ENCODE data around the gene IGF2BP2. TPM values are rescaled to one million over a fixed set of nuclear protein-coding genes. Genes with fewer than 3 reads are reported as not detected.

The IGF2BP2 gene
- total and polyA plus RNA-seq, 2 of the 13 experiments (the other 11 are each of a cell fraction or from before 2014, with no cell fraction given), result 6.5 to 46.0 TPM

- TF ChIP-seq FOXP4 (CRISPR knock-in tag; IDR thresholded peaks at IDR 0.05) (peak; percentile 81), ZNF792 (CRISPR knock-in tag; IDR thresholded peaks at IDR 0.05) (0 out of 2 replicates have a peak, but pooled peaks have one; percentile 39), MBNL3 (CRISPR knock-in tag; conservative IDR thresholded peaks at IDR 0.05) (no peak), NFIC (IDR thresholded peaks at IDR 0.05; ENCODE audit: low read length) (peak; percentile 76)
Measured at GRCh38 chr3:185796431-185797107, 28.3 kb downstream of the IGF2BP2 start (continued).

- Histone ChIP-seq H3K27me3 (ENCODE audit: control insufficient read depth in 1 of 2, insufficient read depth in 2 of 2, low read length in 2 of 2) (no peaks in the 10 kb centered on the region), H3K4me2 (ENCODE audit: low read depth, low read length) (no peak overlapping the region), H3K36me3 (replicated peaks in 1 of 2; ENCODE audit: control insufficient read depth in 1 of 2, insufficient read depth in 2 of 2, low read length in 2 of 2) (peaks cover 0 to 2% of the 10 kb centered on the region in 2 experiments; a peak in 1 of 5 replicates), H2AFZ (ENCODE audit: low read length) (no peak overlapping the region), H3K4me3 (replicated peaks in 1 of 3; ENCODE audit: insufficient read depth in 1 of 3, low read depth in 2 of 3, low read length in 3 of 3) (no peak overlapping the region), H3K27ac (ENCODE audit: extremely low read length, insufficient read depth, low read length) (no peak overlapping the region), H3K79me2 (ENCODE audit: insufficient read depth, low read length) (peaks cover 94% of the 10 kb centered on the region), H3K9me3 (ENCODE audit: low read length) (no peaks in the 10 kb centered on the region), H3K4me1 (ENCODE audit: insufficient read depth, low read length) (peaks cover 92% of the 10 kb centered on the region), H4K20me1 (ENCODE audit: insufficient read depth, low read length) (peaks cover 99% of the 10 kb centered on the region), H3K9ac (ENCODE audit: insufficient read depth, low read depth, low read length) (no peak overlapping the region)
- BruUV-seq (replicated peaks), result no TSS peak
- DNase-seq (ENCODE audit: low spot score) (no peak), FAIRE-seq (no peak), ATAC-seq (no peak)
- intact Hi-C loops (cut with micrococcal nuclease; ENCODE audit: unreplicated experiment), result no loop called here
- WGBS (ENCODE audit: low lambda C conversion rate), result 99% methylated on average over 4 of the region's 4 CpGs
- TF ChIP-seq REL (CRISPR knock-in tag; conservative IDR thresholded peaks at IDR 0.05) (no peak), SOX6 (IDR thresholded peaks at IDR 0.05) (no peak), SOX6 (CRISPR knock-in tag; IDR thresholded peaks at IDR 0.05) (no peak), REPIN1 (CRISPR knock-in tag; IDR thresholded peaks at IDR 0.05; ENCODE audit: borderline replicate concordance, low read depth) (no peak), HOXA9 (CRISPR knock-in tag; IDR thresholded peaks at IDR 0.05; ENCODE audit: borderline replicate concordance) (no peak), ZNF253 (CRISPR knock-in tag; IDR thresholded peaks at IDR 0.05; ENCODE audit: borderline replicate concordance) (no peak)
- CTCF ChIA-PET (ENCODE audit: low intra/inter-chr PET ratio, low total read pairs), result no interaction called here
- POLR2A ChIA-PET, result no interaction called here
- in situ Hi-C loops (cut with HindIII; ENCODE audit: extremely low pct_ligation_motif_present, low pct_unique_long_range_greater_than_20kb), result no loop called here
Measured at GRCh38 chr3:185793381-185793780, 31.5 kb downstream of the IGF2BP2 start.
